ENCODE results near the gene NDUFS5.

NDUFS5 gene

DNA sequence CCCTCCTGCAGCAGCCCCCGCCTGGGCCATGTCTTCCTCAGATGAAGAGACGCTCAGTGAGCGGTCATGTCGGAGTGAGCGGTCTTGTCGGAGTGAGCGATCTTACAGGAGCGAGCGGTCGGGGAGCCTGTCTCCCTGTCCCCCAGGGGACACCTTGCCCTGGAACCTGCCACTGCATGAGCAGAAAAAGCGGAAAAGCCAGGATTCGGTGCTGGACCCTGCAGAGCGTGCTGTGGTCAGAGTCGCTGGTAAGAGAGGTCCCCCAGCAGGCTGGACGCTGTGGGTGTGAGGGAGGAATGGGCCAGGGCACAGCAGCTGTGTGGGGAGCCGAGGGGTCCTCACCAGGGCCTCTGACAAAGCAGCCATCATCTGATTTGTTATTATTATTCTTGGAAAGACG is 58.0 kb downstream of the NDUFS5 start:
- H3K27ac ChIP-seq (ENCODE audit: low read length), result no peak overlapping the region
- H3K4me1 ChIP-seq (ENCODE audit: control insufficient read depth, insufficient read depth, low read length), result peaks cover 22% of the 10 kb centered on the region
- no peak overlapping the region for H3K4me3 ChIP-seq (ENCODE audit: low read length in 2 of 2)
- no peaks in the 10 kb centered on the region for H3K36me3 ChIP-seq (ENCODE audit: control insufficient read depth in 2 of 2, insufficient read depth in 2 of 2, low read length in 2 of 2)
- H3K9ac ChIP-seq (ENCODE audit: low read length in 2 of 2), result no peak overlapping the region
- peaks cover 25 to 27% of the 10 kb centered on the region in 2 donors for H3K27me3 ChIP-seq (ENCODE audit: control insufficient read depth in 1 of 2, insufficient read depth in 2 of 2, low read length in 2 of 2)
- H3K9me3 ChIP-seq (ENCODE audit: control insufficient read depth in 2 of 2, low read length in 2 of 2), result no peaks in the 10 kb centered on the region
